ENCODE measurements around the gene IER2. TPM values are rescaled to one million over a fixed set of nuclear protein-coding genes. Genes with fewer than 3 reads are reported as not detected.
"Not testable (repeated sequence)": the region's sequence is repeated elsewhere in the genome, so short reads cannot be mapped to it uniquely, and the experiment has no call there.

Gene IER2
- total and polyA plus RNA-seq, 9 of the 15 experiments (the other 6 are each of a cell fraction or from before 2014, with no cell fraction given) = 4.5 to 205 (median 23.7) TPM

- H3K79me2 ChIP-seq (ENCODE audit: control insufficient read depth, insufficient read depth, low read length); CTCF ChIA-PET (ENCODE audit: low intra/inter-chr PET ratio); H3K27me3 ChIP-seq (ENCODE audit: control insufficient read depth in 2 of 2, insufficient read depth in 2 of 2, low read length in 2 of 2); H3K9me3 ChIP-seq (replicated peaks; ENCODE audit: control insufficient read depth, insufficient read depth, low read depth, low read length); H4K20me1 ChIP-seq (replicated peaks; ENCODE audit: control insufficient read depth, insufficient read depth, low read length); ATAC-seq; H3K9ac ChIP-seq (ENCODE audit: insufficient read depth in 1 of 2, low read depth in 2 of 2, low read length in 2 of 2); H3K36me3 ChIP-seq (ENCODE audit: control insufficient read depth, insufficient read depth, low read length); H3K27ac ChIP-seq (ENCODE audit: extremely low read depth, low read depth, low read length); BruUV-seq (replicated peaks); H2AFZ ChIP-seq (ENCODE audit: low read depth, low read length); H3K9me1 ChIP-seq (ENCODE audit: control insufficient read depth, insufficient read depth, low read length); in situ Hi-C loops (cut with MboI); intact Hi-C loops (cut with micrococcal nuclease); H3K4me3 ChIP-seq; FAIRE-seq; H3K4me2 ChIP-seq (ENCODE audit: insufficient read depth, low read length): not testable (repeated sequence)
- peak in 1 of 4 experiments; percentile 25 for DNase-seq (ENCODE audit: extremely low read depth in 1 of 4, low spot score in 3 of 4)
- peaks cover 0 to 12% of the 10 kb centered on the region in 2 experiments; a peak in 3 of 5 replicates for H3K4me1 ChIP-seq (replicated peaks in 1 of 2; ENCODE audit: control insufficient read depth in 2 of 2, insufficient read depth in 2 of 2, low read length in 2 of 2)
- 71% methylated on average over 5 of the region's 10 CpGs for WGBS (ENCODE audit: insufficient coverage, low coverage, missing lambda C conversion rate)
- TF ChIP-seq ZNF121 (CRISPR knock-in tag; conservative IDR thresholded peaks at IDR 0.05) (peak; percentile 79), KDM1A (IDR thresholded peaks at IDR 0.05) (0 out of 4 replicates have a peak, but pooled peaks of 1 of the 2 experiments have one; percentile 20), BCOR (IDR thresholded peaks at IDR 0.05) (peak; percentile 64)
- POLR2A ChIA-PET = interaction anchor here (0.6 kb wide), 2 partner anchors 14 to 390 kb away, joined by 3 to 5 read pairs; no protein-coding TSS in a partner anchor
Measured at GRCh38 chr19:13178291-13178690, 28.1 kb downstream of the IER2 start.

- POLR2A ChIA-PET = interaction anchor here (0.6 to 2.7 kb wide), 3 partner anchors 15 to 32 kb away, joined by 3 to 11 read pairs (median 7); no protein-coding TSS in a partner anchor
- ATAC-seq (peak; percentile 64), FAIRE-seq (peak; percentile 51), DNase-seq (ENCODE audit: extremely low read depth in 1 of 4, low spot score in 3 of 4) (peak in 3 of 4 experiments; percentile 16 to 31 (median 27))
- Histone ChIP-seq H3K9me3 (replicated peaks; ENCODE audit: control insufficient read depth, insufficient read depth, low read depth, low read length) (no peaks in the 10 kb centered on the region), H3K4me1 (replicated peaks in 1 of 2; ENCODE audit: control insufficient read depth in 2 of 2, insufficient read depth in 2 of 2, low read length in 2 of 2) (peaks cover 0 to 15% of the 10 kb centered on the region in 2 experiments; a peak in 3 of 5 replicates), H3K27me3 (ENCODE audit: control insufficient read depth in 2 of 2, insufficient read depth in 2 of 2, low read length in 2 of 2) (no peaks in the 10 kb centered on the region), H3K4me2 (ENCODE audit: insufficient read depth, low read length) (no peak overlapping the region), H2AFZ (ENCODE audit: low read depth, low read length) (peak overlapping the region; percentile 58), H3K79me2 (ENCODE audit: control insufficient read depth, insufficient read depth, low read length) (no peaks in the 10 kb centered on the region), H3K9me1 (ENCODE audit: control insufficient read depth, insufficient read depth, low read length) (no peaks in the 10 kb centered on the region), H3K27ac (ENCODE audit: extremely low read depth, low read depth, low read length) (no peak overlapping the region), H3K9ac (ENCODE audit: insufficient read depth in 1 of 2, low read depth in 2 of 2, low read length in 2 of 2) (peak overlapping the region in 1 of 2 experiments; percentile 66; a peak in 2 of 4 replicates), H3K36me3 (ENCODE audit: control insufficient read depth, insufficient read depth, low read length) (no peaks in the 10 kb centered on the region), H4K20me1 (replicated peaks; ENCODE audit: control insufficient read depth, insufficient read depth, low read length) (no peaks in the 10 kb centered on the region), H3K4me3 (no peak overlapping the region)
- intact Hi-C loops (cut with micrococcal nuclease) = no loop called here
- BruUV-seq (replicated peaks) = no TSS peak
- CTCF ChIA-PET (ENCODE audit: low intra/inter-chr PET ratio) = interaction anchor here (0.6 kb wide), 1 partner anchor 101 kb away, joined by 3 read pairs; no protein-coding TSS in a partner anchor
- 50% methylated on average over 16 of the region's 16 CpGs for WGBS (ENCODE audit: insufficient coverage, low coverage, missing lambda C conversion rate)
- in situ Hi-C loops (cut with MboI) = no loop called here
- TF ChIP-seq SRSF1 (IDR thresholded peaks at IDR 0.05; ENCODE audit: low read depth, low read length) (no peak), NFIC (IDR thresholded peaks at IDR 0.05) (peak; percentile 47; the same call in 1 of the 2 replicates), SPI1 (IDR thresholded peaks at IDR 0.05; ENCODE audit: borderline replicate concordance, low read depth, low read length) (peak; percentile 5; the same call in 1 of the 2 replicates), ZNF57 (CRISPR knock-in tag; IDR thresholded peaks at IDR 0.05) (no peak), SETDB1 (IDR thresholded peaks at IDR 0.05; ENCODE audit: low read length) (no peak), ZFX (CRISPR knock-in tag; IDR thresholded peaks at IDR 0.05) (0 out of 2 replicates have a peak, but pooled peaks have one; percentile 29), RAD51 (IDR thresholded peaks at IDR 0.05; ENCODE audit: borderline replicate concordance, low read depth) (no peak)
- TF ChIP-seq, protein P1, sequence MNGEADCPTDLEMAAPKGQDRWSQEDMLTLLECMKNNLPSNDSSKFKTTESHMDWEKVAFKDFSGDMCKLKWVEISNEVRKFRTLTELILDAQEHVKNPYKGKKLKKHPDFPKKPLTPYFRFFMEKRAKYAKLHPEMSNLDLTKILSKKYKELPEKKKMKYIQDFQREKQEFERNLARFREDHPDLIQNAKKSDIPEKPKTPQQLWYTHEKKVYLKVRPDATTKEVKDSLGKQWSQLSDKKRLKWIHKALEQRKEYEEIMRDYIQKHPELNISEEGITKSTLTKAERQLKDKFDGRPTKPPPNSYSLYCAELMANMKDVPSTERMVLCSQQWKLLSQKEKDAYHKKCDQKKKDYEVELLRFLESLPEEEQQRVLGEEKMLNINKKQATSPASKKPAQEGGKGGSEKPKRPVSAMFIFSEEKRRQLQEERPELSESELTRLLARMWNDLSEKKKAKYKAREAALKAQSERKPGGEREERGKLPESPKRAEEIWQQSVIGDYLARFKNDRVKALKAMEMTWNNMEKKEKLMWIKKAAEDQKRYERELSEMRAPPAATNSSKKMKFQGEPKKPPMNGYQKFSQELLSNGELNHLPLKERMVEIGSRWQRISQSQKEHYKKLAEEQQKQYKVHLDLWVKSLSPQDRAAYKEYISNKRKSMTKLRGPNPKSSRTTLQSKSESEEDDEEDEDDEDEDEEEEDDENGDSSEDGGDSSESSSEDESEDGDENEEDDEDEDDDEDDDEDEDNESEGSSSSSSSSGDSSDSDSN (IDR thresholded peaks at IDR 0.05; ENCODE audit: borderline replicate concordance in 1 of 2, low read depth in 2 of 2, low read length in 2 of 2) = 0 out of 4 replicates have a peak, but pooled peaks of 1 of the 2 experiments have one; percentile 42
- TF ChIP-seq, protein P2, sequence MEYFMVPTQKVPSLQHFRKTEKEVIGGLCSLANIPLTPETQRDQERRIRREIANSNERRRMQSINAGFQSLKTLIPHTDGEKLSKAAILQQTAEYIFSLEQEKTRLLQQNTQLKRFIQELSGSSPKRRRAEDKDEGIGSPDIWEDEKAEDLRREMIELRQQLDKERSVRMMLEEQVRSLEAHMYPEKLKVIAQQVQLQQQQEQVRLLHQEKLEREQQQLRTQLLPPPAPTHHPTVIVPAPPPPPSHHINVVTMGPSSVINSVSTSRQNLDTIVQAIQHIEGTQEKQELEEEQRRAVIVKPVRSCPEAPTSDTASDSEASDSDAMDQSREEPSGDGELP (CRISPR knock-in tag; IDR thresholded peaks at IDR 0.05; ENCODE audit: borderline replicate concordance) = peak; percentile 37; the same call in 1 of the 2 replicates
Measured at GRCh38 chr19:13181747-13182388, 31.7 kb downstream of the IER2 start.
